ENCODE results near the gene PPY.

DNA sequence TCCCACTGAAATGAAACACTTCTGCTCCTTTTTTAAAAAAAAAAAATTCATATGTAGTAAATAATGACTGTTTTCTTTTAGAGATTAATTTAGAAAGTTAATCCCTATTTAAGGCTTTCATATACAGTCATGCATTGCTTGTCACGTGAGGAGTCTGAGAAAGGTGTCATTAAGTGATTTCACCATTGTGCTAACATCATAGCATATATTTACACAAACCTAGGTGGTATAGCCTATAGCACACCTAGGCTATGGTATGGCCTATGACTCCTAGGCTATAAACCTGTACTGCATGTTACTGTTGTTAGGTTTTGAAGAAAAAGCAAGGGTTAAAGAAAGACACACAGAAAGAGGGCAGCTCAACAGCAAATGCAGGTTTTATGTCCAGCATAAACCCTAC lies 13.7 kb downstream of the PPY start:
- TF ChIP-seq SMC3 (IDR thresholded peaks at IDR 0.05; ENCODE audit: borderline replicate concordance, low read length) = no peak
- no peak for TF ChIP-seq MYC (IDR thresholded peaks at IDR 0.05; ENCODE audit: insufficient read depth, insufficient read length, insufficient replicate concordance, low read length, severe bottlenecking)
- TF ChIP-seq, protein P1, sequence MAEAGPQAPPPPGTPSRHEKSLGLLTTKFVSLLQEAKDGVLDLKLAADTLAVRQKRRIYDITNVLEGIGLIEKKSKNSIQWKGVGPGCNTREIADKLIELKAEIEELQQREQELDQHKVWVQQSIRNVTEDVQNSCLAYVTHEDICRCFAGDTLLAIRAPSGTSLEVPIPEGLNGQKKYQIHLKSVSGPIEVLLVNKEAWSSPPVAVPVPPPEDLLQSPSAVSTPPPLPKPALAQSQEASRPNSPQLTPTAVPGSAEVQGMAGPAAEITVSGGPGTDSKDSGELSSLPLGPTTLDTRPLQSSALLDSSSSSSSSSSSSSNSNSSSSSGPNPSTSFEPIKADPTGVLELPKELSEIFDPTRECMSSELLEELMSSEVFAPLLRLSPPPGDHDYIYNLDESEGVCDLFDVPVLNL (IDR thresholded peaks at IDR 0.05; ENCODE audit: low read depth, low read length) = no peak
- no peak for TF ChIP-seq YY1 (IDR thresholded peaks at IDR 0.05; ENCODE audit: low read depth, low read length)
- TF ChIP-seq NFYB (IDR thresholded peaks at IDR 0.05; ENCODE audit: insufficient read depth, low read depth, low read length) = no peak
- TF ChIP-seq, protein P2, sequence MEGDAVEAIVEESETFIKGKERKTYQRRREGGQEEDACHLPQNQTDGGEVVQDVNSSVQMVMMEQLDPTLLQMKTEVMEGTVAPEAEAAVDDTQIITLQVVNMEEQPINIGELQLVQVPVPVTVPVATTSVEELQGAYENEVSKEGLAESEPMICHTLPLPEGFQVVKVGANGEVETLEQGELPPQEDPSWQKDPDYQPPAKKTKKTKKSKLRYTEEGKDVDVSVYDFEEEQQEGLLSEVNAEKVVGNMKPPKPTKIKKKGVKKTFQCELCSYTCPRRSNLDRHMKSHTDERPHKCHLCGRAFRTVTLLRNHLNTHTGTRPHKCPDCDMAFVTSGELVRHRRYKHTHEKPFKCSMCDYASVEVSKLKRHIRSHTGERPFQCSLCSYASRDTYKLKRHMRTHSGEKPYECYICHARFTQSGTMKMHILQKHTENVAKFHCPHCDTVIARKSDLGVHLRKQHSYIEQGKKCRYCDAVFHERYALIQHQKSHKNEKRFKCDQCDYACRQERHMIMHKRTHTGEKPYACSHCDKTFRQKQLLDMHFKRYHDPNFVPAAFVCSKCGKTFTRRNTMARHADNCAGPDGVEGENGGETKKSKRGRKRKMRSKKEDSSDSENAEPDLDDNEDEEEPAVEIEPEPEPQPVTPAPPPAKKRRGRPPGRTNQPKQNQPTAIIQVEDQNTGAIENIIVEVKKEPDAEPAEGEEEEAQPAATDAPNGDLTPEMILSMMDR (IDR thresholded peaks at IDR 0.05 in 2 of 3, conservative IDR thresholded peaks at IDR 0.05 in 1 of 3; ENCODE audit: control insufficient read depth in 2 of 3, extremely low read depth in 1 of 3, insufficient read depth in 1 of 3, low read depth in 3 of 3, low read length in 3 of 3) = no peak
- TF ChIP-seq, protein P3, sequence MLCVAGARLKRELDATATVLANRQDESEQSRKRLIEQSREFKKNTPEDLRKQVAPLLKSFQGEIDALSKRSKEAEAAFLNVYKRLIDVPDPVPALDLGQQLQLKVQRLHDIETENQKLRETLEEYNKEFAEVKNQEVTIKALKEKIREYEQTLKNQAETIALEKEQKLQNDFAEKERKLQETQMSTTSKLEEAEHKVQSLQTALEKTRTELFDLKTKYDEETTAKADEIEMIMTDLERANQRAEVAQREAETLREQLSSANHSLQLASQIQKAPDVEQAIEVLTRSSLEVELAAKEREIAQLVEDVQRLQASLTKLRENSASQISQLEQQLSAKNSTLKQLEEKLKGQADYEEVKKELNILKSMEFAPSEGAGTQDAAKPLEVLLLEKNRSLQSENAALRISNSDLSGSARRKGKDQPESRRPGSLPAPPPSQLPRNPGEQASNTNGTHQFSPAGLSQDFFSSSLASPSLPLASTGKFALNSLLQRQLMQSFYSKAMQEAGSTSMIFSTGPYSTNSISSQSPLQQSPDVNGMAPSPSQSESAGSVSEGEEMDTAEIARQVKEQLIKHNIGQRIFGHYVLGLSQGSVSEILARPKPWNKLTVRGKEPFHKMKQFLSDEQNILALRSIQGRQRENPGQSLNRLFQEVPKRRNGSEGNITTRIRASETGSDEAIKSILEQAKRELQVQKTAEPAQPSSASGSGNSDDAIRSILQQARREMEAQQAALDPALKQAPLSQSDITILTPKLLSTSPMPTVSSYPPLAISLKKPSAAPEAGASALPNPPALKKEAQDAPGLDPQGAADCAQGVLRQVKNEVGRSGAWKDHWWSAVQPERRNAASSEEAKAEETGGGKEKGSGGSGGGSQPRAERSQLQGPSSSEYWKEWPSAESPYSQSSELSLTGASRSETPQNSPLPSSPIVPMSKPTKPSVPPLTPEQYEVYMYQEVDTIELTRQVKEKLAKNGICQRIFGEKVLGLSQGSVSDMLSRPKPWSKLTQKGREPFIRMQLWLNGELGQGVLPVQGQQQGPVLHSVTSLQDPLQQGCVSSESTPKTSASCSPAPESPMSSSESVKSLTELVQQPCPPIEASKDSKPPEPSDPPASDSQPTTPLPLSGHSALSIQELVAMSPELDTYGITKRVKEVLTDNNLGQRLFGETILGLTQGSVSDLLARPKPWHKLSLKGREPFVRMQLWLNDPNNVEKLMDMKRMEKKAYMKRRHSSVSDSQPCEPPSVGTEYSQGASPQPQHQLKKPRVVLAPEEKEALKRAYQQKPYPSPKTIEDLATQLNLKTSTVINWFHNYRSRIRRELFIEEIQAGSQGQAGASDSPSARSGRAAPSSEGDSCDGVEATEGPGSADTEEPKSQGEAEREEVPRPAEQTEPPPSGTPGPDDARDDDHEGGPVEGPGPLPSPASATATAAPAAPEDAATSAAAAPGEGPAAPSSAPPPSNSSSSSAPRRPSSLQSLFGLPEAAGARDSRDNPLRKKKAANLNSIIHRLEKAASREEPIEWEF (IDR thresholded peaks at IDR 0.05; ENCODE audit: insufficient replicate concordance, low read depth, low read length) = no peak
- TF ChIP-seq TCF3 (IDR thresholded peaks at IDR 0.05; ENCODE audit: borderline replicate concordance, insufficient read depth, low read depth, low read length) = no peak
- TF ChIP-seq POLR2A (IDR thresholded peaks at IDR 0.05; ENCODE audit: low read depth, low read length) = no peak
- TF ChIP-seq, protein P4, sequence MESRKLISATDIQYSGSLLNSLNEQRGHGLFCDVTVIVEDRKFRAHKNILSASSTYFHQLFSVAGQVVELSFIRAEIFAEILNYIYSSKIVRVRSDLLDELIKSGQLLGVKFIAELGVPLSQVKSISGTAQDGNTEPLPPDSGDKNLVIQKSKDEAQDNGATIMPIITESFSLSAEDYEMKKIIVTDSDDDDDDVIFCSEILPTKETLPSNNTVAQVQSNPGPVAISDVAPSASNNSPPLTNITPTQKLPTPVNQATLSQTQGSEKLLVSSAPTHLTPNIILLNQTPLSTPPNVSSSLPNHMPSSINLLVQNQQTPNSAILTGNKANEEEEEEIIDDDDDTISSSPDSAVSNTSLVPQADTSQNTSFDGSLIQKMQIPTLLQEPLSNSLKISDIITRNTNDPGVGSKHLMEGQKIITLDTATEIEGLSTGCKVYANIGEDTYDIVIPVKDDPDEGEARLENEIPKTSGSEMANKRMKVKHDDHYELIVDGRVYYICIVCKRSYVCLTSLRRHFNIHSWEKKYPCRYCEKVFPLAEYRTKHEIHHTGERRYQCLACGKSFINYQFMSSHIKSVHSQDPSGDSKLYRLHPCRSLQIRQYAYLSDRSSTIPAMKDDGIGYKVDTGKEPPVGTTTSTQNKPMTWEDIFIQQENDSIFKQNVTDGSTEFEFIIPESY (IDR thresholded peaks at IDR 0.05) = no peak
- TF ChIP-seq, protein P5, sequence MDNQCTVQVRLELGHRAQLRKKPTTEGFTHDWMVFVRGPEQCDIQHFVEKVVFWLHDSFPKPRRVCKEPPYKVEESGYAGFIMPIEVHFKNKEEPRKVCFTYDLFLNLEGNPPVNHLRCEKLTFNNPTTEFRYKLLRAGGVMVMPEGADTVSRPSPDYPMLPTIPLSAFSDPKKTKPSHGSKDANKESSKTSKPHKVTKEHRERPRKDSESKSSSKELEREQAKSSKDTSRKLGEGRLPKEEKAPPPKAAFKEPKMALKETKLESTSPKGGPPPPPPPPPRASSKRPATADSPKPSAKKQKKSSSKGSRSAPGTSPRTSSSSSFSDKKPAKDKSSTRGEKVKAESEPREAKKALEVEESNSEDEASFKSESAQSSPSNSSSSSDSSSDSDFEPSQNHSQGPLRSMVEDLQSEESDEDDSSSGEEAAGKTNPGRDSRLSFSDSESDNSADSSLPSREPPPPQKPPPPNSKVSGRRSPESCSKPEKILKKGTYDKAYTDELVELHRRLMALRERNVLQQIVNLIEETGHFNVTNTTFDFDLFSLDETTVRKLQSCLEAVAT (IDR thresholded peaks at IDR 0.05) = no peak
- no peak for TF ChIP-seq CBFB (IDR thresholded peaks at IDR 0.05; ENCODE audit: low read depth)
